ENCODE results near the gene ADGRD2. TPM values are rescaled to one million over a fixed set of nuclear protein-coding genes. Genes with fewer than 3 reads are reported as not detected.
A peak's percentile ranks its signal among the peaks of the same experiment; 100 is the strongest.

ADGRD2 gene
- total and polyA plus RNA-seq, 9 of the 15 experiments (the other 6 are each of a cell fraction or from before 2014, with no cell fraction given), result not detected

DNA sequence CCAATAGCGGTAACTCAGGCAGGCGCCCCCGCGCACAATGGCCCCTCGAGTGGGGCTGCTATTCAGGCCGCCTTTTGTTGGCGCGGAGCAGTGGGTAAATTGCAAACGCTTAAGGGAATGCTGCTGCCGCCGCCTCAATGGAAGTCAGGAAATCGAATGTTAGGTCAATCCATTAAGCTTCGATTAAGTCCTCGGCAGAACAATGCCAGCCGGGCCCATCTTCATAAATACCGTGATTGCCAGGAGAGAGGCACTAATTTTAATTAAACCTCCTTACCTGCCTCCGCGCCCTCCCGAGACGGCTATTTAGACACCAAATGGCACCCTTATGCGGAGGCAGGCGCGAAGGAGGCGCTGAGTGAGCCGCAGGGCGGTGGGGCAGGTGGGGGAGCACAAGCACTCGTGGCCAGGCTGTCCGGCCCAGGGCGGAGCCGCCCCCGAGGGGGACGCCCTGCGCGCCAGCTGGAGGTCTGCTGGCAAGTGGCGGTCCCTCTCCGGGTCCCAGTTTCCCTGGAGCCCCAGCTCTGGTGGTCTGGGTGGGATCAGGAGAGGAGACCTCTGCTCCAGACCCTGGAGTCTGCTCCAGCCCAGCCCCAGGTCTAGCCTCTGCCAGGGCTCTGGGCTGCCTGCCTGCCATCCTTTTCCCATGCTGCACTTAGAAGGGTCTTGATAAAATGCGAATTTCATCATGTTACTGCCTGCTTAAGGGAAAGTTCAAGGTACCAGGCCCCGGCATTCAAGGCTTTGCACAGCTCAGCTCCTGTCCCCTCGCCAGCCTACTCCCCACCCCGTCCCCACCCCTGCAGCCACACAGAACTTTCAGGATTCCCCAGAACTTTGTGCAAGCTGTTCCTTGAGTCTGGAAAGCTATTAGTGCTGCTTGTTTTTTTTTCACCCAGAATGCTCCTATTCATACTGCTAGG is 37.3 kb downstream of the ADGRD2 start:
- Histone ChIP-seq H4K20me1 (replicated peaks; ENCODE audit: control insufficient read depth, insufficient read depth, low read length) (peaks cover 21% of the 10 kb centered on the region; the same call in 1 of the 2 replicates), H2AFZ (ENCODE audit: low read depth, low read length) (no peak overlapping the region), H3K9me1 (ENCODE audit: control insufficient read depth, insufficient read depth, low read length) (no peaks in the 10 kb centered on the region), H3K9me3 (replicated peaks; ENCODE audit: control insufficient read depth, insufficient read depth, low read depth, low read length) (no peaks in the 10 kb centered on the region), H3K27me3 (ENCODE audit: control insufficient read depth in 2 of 2, insufficient read depth in 2 of 2, low read length in 2 of 2) (peaks cover 33 to 81% of the 10 kb centered on the region in 2 experiments), H3K79me2 (ENCODE audit: control insufficient read depth, insufficient read depth, low read length) (no peaks in the 10 kb centered on the region), H3K9ac (ENCODE audit: insufficient read depth in 1 of 2, low read depth in 2 of 2, low read length in 2 of 2) (no peak overlapping the region), H3K4me1 (replicated peaks in 1 of 2; ENCODE audit: control insufficient read depth in 2 of 2, insufficient read depth in 2 of 2, low read length in 2 of 2) (peaks cover 0 to 30% of the 10 kb centered on the region in 2 experiments; a peak in 2 of 5 replicates), H3K36me3 (ENCODE audit: control insufficient read depth, insufficient read depth, low read length) (no peaks in the 10 kb centered on the region), H3K4me3 (no peak overlapping the region), H3K27ac (ENCODE audit: extremely low read depth, low read depth, low read length) (no peak overlapping the region), H3K4me2 (ENCODE audit: insufficient read depth, low read length) (no peak overlapping the region)
- intact Hi-C loops (cut with micrococcal nuclease) (no loop called here), in situ Hi-C loops (cut with MboI) (no loop called here)
- ChIA-PET CTCF (ENCODE audit: low intra/inter-chr PET ratio) (no interaction called here), POLR2A (interaction anchor here (1.1 kb wide), 1 partner anchor 108 kb away, joined by 3 read pairs; no protein-coding TSS in a partner anchor)
- ATAC-seq (no peak), DNase-seq (ENCODE audit: extremely low read depth in 1 of 4, low spot score in 3 of 4) (peak in 2 of 4 experiments; percentile 32 to 43), FAIRE-seq (no peak)
- no TSS peak for BruUV-seq (replicated peaks)
- 19% methylated on average over 37 of the region's 40 CpGs for WGBS (ENCODE audit: insufficient coverage, low coverage, missing lambda C conversion rate)
- TF ChIP-seq ZBTB9 (CRISPR knock-in tag; IDR thresholded peaks at IDR 0.05), result no peak
- TF ChIP-seq TFAM (CRISPR knock-in tag; conservative IDR thresholded peaks at IDR 0.05), result no peak
- TF ChIP-seq ATF7 (IDR thresholded peaks at IDR 0.05), result no peak
- TF ChIP-seq ZNF23 (CRISPR knock-in tag; IDR thresholded peaks at IDR 0.05), result no peak
- TF ChIP-seq KLF1 (tag; IDR thresholded peaks at IDR 0.05), result no peak
- TF ChIP-seq ZNF561 (CRISPR knock-in tag; conservative IDR thresholded peaks at IDR 0.05), result no peak
- TF ChIP-seq C11orf30 (IDR thresholded peaks at IDR 0.05; ENCODE audit: low read depth), result no peak
- TF ChIP-seq MNT (conservative IDR thresholded peaks at IDR 0.05), result no peak
- no peak for TF ChIP-seq SMARCA5 (IDR thresholded peaks at IDR 0.05)
- TF ChIP-seq ZNF316 (IDR thresholded peaks at IDR 0.05), result no peak
- no peak for TF ChIP-seq HDAC2 (IDR thresholded peaks at IDR 0.05)
- TF ChIP-seq MYNN (IDR thresholded peaks at IDR 0.05), result no peak
- no peak for TF ChIP-seq MYNN (CRISPR knock-in tag; IDR thresholded peaks at IDR 0.05)
- no peak for TF ChIP-seq KAT8 (IDR thresholded peaks at IDR 0.05; ENCODE audit: low read depth)
- TF ChIP-seq SETDB1 (IDR thresholded peaks at IDR 0.05; ENCODE audit: low read length), result no peak
- TF ChIP-seq SFPQ (IDR thresholded peaks at IDR 0.05; ENCODE audit: low read depth, low read length), result no peak
- TF ChIP-seq E2F5 (CRISPR knock-in tag; IDR thresholded peaks at IDR 0.05), result no peak
- TF ChIP-seq ZNF124 (CRISPR knock-in tag; IDR thresholded peaks at IDR 0.05), result no peak

Data from K562 (cell line).